PC-3 (cell line): ENCODE measurements around the gene GDPD1. TPM values are rescaled to one million over a fixed set of nuclear protein-coding genes. Genes with fewer than 3 reads are reported as not detected.

Experiments
- ATAC-seq: fragments of 200-7000 bp; cut with Tn5 transposase; 2 replicates; pipeline ENCODE4 v1.9.1; 2020; ENCODE audit warnings: mild to moderate bottlenecking, moderate library complexity
- BruUV-seq: library from RNA; stranded (reverse); fragments of 400-500 nt; replicated peaks from 2 replicates; lab custom pipeline; 2021; lab: Mats Ljungman, UMichigan
- CTCF ChIA-PET: fragments of 300-600 bp; sonication (Branson Sonifier 250); formaldehyde crosslinking; loops from one replicate; lab custom pipeline; 2022; ENCODE audit warnings: antibody characterized with exemption; lab: Charles Lee
- POLR2A ChIA-PET: fragments of 300-600 bp; sonication (Branson Sonifier 250); formaldehyde crosslinking; loops from one replicate; lab custom pipeline; 2022; ENCODE audit warnings: antibody characterized with exemption; ENCODE audit not compliant: unreplicated experiment; lab: Charles Lee
- DNase-seq: peaks from one replicate; pipeline ENCODE4 v3.0.0-alpha.2; 2015
- H2AFZ ChIP-seq: fragments of 300-600 bp; sonication (generic); 2 replicates; pipeline ENCODE4 v1.6.0; 2016; ENCODE audit warnings: antibody characterized with exemption, low read length
- H3F3A ChIP-seq: fragments of 300-600 bp; sonication (generic); one replicate; pipeline ENCODE4 v1.6.0; 2017; ENCODE audit warnings: antibody characterized with exemption, low read length, control low read depth, mild to moderate bottlenecking; ENCODE audit not compliant: unreplicated experiment
- H3K27ac ChIP-seq: fragments of 300-600 bp; sonication (generic); 2 replicates; pipeline ENCODE4 v1.5.1; 2016; ENCODE audit warnings: mild to moderate bottlenecking, low read length
- H3K27me3 ChIP-seq: fragments of 300-600 bp; sonication (generic); 2 replicates; pipeline ENCODE4 v1.6.1; 2016; ENCODE audit warnings: low read length, mixed read lengths
- H3K36me3 ChIP-seq: fragments of 300-600 bp; sonication (generic); 2 replicates; pipeline ENCODE4 v1.6.1; 2016; ENCODE audit warnings: low read depth, mixed run types, low read length, mixed read lengths
- H3K4me1 ChIP-seq: fragments of 300-600 bp; sonication (generic); 2 replicates; pipeline ENCODE4 v1.5.1; 2016; ENCODE audit warnings: low read length; ENCODE audit not compliant: insufficient read depth
- H3K4me2 ChIP-seq: fragments of 300-600 bp; sonication (generic); 2 replicates; pipeline ENCODE4 v1.6.0; 2016; ENCODE audit warnings: low read length
- H3K4me3 ChIP-seq: fragments of 300-600 bp; sonication (generic); 2 replicates; pipeline ENCODE4 v1.5.1; 2016; ENCODE audit warnings: mild to moderate bottlenecking, low read length, mixed read lengths
- H3K79me2 ChIP-seq: fragments of 300-600 bp; sonication (generic); 2 replicates; pipeline ENCODE4 v1.6.1; 2017; ENCODE audit warnings: low read length, mixed read lengths
- H3K9ac ChIP-seq: fragments of 300-600 bp; sonication (generic); 2 replicates; pipeline ENCODE4 v1.6.0; 2016; ENCODE audit warnings: mild to moderate bottlenecking, low read length
- H3K9me2 ChIP-seq: fragments of 300-600 bp; sonication (generic); replicated peaks from 2 replicates; pipeline ENCODE4 v1.6.1; 2016; ENCODE audit warnings: mixed run types, low read length, mixed read lengths
- H3K9me3 ChIP-seq: fragments of 300-600 bp; sonication (generic); 2 replicates; pipeline ENCODE4 v1.6.1; 2016; ENCODE audit warnings: low read length, mixed read lengths
- H4K20me1 ChIP-seq: fragments of 300-600 bp; sonication (generic); 2 replicates; pipeline ENCODE4 v1.6.1; 2016; ENCODE audit warnings: low read length, mixed read lengths
- EZH2 ChIP-seq: fragments of 300-600 bp; sonication (generic); IDR thresholded peaks from one replicate; pipeline ENCODE4 v1.6.1; 2017; ENCODE audit warnings: antibody characterized with exemption, mild to moderate bottlenecking, low read length; ENCODE audit not compliant: unreplicated experiment
- EZH2phosphoT487 ChIP-seq: fragments of 300-600 bp; sonication (generic); IDR thresholded peaks from 2 replicates; pipeline ENCODE4 v1.6.1; 2018; ENCODE audit warnings: mild to moderate bottlenecking, antibody characterized with exemption, low read length, borderline replicate concordance
- intact Hi-C: fragments of 100-400 bp; cut with micrococcal nuclease; formaldehyde crosslinking; loops from 2 replicates; pipeline ENCODE4 v1.9.0; 2023
- total RNA-seq: library from RNA; depleted of rRNA; stranded (reverse); fragments of >200 nt; gene quantifications from 2 replicates; pipeline ENCODE4 v1.2.3, GENCODE V29; 2014
- TF ChIP-seq, protein P1 (sequence below): fragments of 300-600 bp; sonication (generic); conservative IDR thresholded peaks from 2 replicates; pipeline ENCODE4 v1.5.1; 2017; ENCODE audit warnings: antibody characterized with exemption, low read depth, mild to moderate bottlenecking, low read length

GDPD1 gene
- total RNA-seq, 1 experiment from 2014 or later = 1.5 TPM

DNA sequence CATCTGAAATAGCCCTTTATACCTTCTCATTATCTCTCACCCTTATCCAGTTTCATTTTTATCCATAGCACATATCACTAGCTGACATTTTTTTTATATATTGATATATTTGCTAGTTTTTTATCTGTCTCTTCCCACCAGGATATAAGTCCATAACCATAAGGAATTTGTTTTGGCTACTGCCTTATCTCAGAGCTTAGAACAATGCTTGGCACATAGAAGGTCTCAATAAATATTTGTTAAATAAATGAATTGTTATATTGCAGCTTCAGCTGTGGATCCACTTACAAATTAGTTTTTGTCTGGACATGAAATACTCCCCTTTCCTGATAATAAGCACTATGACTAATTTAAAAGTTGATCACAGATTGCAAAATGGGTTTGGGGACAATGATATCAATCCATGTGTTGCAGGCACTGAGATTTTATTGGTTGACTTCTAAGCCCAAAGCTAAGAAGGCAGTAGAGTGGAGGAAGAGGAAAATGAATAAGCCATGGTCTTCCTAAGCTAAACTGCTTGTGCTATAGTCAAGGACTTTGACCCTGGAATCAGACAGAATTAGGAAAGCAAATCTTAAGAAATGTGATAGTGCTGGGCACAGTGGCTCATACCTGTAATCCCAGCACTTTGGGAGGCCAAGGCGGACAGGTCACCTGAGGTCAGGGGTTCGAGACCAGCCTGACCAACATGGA is 79.2 kb downstream of the GDPD1 start:
- Histone ChIP-seq H3K9me2 (no peaks in the 10 kb centered on the region), H3F3A (no peaks in the 10 kb centered on the region), H3K36me3 (no peaks in the 10 kb centered on the region), H3K4me2 (no peak overlapping the region), H3K4me3 (no peak overlapping the region), H3K27me3 (no peaks in the 10 kb centered on the region), H2AFZ (no peak overlapping the region), H3K4me1 (peaks cover 20% of the 10 kb centered on the region), H3K9ac (no peak overlapping the region), H3K27ac (no peak overlapping the region), H4K20me1 (no peaks in the 10 kb centered on the region), H3K79me2 (no peaks in the 10 kb centered on the region), H3K9me3 (no peaks in the 10 kb centered on the region)
- intact Hi-C loops = no loop called here
- TF ChIP-seq EZH2phosphoT487 (no peak), EZH2 (no peak)
- TF ChIP-seq, protein P1, sequence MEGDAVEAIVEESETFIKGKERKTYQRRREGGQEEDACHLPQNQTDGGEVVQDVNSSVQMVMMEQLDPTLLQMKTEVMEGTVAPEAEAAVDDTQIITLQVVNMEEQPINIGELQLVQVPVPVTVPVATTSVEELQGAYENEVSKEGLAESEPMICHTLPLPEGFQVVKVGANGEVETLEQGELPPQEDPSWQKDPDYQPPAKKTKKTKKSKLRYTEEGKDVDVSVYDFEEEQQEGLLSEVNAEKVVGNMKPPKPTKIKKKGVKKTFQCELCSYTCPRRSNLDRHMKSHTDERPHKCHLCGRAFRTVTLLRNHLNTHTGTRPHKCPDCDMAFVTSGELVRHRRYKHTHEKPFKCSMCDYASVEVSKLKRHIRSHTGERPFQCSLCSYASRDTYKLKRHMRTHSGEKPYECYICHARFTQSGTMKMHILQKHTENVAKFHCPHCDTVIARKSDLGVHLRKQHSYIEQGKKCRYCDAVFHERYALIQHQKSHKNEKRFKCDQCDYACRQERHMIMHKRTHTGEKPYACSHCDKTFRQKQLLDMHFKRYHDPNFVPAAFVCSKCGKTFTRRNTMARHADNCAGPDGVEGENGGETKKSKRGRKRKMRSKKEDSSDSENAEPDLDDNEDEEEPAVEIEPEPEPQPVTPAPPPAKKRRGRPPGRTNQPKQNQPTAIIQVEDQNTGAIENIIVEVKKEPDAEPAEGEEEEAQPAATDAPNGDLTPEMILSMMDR = no peak
- DNase-seq (no peak), ATAC-seq (no peak)
- CTCF ChIA-PET = interaction anchor here (0.7 kb wide), 1 partner anchor 162 kb away, joined by 8 read pairs; no protein-coding TSS in a partner anchor
- no TSS peak for BruUV-seq
- POLR2A ChIA-PET = no interaction called here

DNA sequence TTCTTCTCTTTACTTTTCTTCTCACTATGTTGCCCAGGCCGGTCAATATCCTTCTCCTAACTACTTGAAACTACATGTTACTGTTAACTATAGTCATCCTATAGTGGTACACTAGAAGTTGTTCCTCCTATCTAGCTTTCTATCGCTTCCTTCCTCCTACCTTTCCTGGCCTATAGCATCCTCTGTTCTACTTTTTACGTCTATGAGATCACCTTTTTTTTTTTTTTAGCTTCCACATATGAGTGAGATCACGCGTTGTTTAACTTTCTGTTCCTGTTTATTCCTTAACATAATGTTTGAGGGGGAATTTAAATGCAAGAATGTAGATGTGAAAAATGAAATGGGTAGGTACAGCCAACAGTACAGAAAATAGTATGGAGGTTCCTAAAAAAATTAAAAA is 80.6 kb downstream of the GDPD1 start:
- BruUV-seq = no TSS peak
- peaks cover 17% of the 10 kb centered on the region for H3K4me1 ChIP-seq
- H3K27me3 ChIP-seq = no peaks in the 10 kb centered on the region
- H3K36me3 ChIP-seq = no peaks in the 10 kb centered on the region
- ATAC-seq = no peak
- H4K20me1 ChIP-seq = no peaks in the 10 kb centered on the region
- H3K9me3 ChIP-seq = no peaks in the 10 kb centered on the region
- DNase-seq = no peak
- TF ChIP-seq EZH2 (no peak), EZH2phosphoT487 (no peak)
- TF ChIP-seq, protein P1 = no peak
- H3F3A ChIP-seq = no peaks in the 10 kb centered on the region
- intact Hi-C loops = no loop called here
- ChIA-PET CTCF (no interaction called here), POLR2A (no interaction called here)
- H2AFZ ChIP-seq = no peak overlapping the region
- no peak overlapping the region for H3K9ac ChIP-seq
- no peaks in the 10 kb centered on the region for H3K9me2 ChIP-seq
- no peaks in the 10 kb centered on the region for H3K79me2 ChIP-seq
- H3K4me3 ChIP-seq = no peak overlapping the region
- no peak overlapping the region for H3K27ac ChIP-seq
- H3K4me2 ChIP-seq = no peak overlapping the region

DNA sequence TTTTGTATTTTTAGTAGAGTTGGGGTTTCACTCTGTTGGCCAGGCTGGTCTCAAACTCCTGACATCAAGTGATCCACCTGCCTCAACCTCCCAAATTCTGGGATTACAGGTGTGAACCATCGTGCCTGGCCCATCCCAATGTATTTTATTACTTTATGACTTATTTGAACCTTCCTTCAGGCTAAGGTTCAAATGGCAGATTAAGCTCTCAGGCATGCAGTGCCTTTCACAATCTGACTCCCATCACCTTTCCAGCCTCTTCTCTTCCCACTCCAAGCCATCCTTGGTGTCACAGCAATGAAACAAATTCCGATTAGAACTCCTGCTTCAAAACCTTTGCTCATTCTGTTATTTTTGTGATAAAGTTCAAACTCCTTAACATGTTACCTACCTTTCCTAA is 84.5 kb downstream of the GDPD1 start:
- Histone ChIP-seq H4K20me1 (no peaks in the 10 kb centered on the region), H2AFZ (no peak overlapping the region), H3K4me1 (no peaks in the 10 kb centered on the region), H3K27me3 (no peaks in the 10 kb centered on the region), H3K79me2 (no peaks in the 10 kb centered on the region), H3K36me3 (no peaks in the 10 kb centered on the region), H3K4me3 (no peak overlapping the region), H3K9me2 (no peaks in the 10 kb centered on the region), H3K9me3 (no peaks in the 10 kb centered on the region), H3K27ac (no peak overlapping the region), H3F3A (no peaks in the 10 kb centered on the region), H3K9ac (no peak overlapping the region), H3K4me2 (no peak overlapping the region)
- intact Hi-C loops = no loop called here
- ATAC-seq (no peak), DNase-seq (no peak)
- ChIA-PET CTCF (no interaction called here), POLR2A (no interaction called here)
- TF ChIP-seq EZH2phosphoT487 (no peak), EZH2 (no peak)
- TF ChIP-seq, protein P1 = no peak
- no TSS peak for BruUV-seq
